ENCODE data around the gene RBM20. TPM values are rescaled to one million over a fixed set of nuclear protein-coding genes. Genes with fewer than 3 reads are reported as not detected.

Gene RBM20
- total and polyA plus RNA-seq, 2 of the 13 experiments (the other 11 are each of a cell fraction or from before 2014, with no cell fraction given) = 0.02 to 0.22 TPM

GRCh38 chr10:110843796-110844616 is 199.9 kb downstream of the RBM20 start (continued):
- TF ChIP-seq, protein P1, sequence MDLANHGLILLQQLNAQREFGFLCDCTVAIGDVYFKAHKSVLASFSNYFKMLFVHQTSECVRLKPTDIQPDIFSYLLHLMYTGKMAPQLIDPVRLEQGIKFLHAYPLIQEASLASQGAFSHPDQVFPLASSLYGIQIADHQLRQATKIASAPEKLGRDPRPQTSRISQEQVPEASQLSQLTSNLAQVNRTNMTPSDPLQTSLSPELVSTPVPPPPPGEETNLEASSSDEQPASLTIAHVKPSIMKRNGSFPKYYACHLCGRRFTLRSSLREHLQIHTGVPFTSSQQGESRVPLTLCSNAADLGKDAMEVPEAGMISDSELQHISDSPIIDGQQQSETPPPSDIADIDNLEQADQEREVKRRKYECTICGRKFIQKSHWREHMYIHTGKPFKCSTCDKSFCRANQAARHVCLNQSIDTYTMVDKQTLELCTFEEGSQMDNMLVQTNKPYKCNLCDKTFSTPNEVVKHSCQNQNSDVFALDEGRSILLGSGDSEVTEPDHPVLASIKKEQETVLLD (CRISPR knock-in tag; IDR thresholded peaks at IDR 0.05; ENCODE audit: low read depth) = no peak
- TF ChIP-seq GZF1 (CRISPR knock-in tag; IDR thresholded peaks at IDR 0.05) = no peak
- TF ChIP-seq, protein P2, sequence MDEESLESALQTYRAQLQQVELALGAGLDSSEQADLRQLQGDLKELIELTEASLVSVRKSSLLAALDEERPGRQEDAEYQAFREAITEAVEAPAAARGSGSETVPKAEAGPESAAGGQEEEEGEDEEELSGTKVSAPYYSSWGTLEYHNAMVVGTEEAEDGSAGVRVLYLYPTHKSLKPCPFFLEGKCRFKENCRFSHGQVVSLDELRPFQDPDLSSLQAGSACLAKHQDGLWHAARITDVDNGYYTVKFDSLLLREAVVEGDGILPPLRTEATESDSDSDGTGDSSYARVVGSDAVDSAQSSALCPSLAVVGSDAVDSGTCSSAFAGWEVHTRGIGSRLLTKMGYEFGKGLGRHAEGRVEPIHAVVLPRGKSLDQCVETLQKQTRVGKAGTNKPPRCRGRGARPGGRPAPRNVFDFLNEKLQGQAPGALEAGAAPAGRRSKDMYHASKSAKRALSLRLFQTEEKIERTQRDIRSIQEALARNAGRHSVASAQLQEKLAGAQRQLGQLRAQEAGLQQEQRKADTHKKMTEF (CRISPR knock-in tag; IDR thresholded peaks at IDR 0.05) = no peak
- no peak for TF ChIP-seq ZFP37 (CRISPR knock-in tag; IDR thresholded peaks at IDR 0.05; ENCODE audit: borderline replicate concordance)
- no peak for TF ChIP-seq ZNF501 (CRISPR knock-in tag; IDR thresholded peaks at IDR 0.05)
- no peak for TF ChIP-seq MLLT10 (CRISPR knock-in tag; IDR thresholded peaks at IDR 0.05)
- TF ChIP-seq SCMH1 (CRISPR knock-in tag; IDR thresholded peaks at IDR 0.05; ENCODE audit: borderline replicate concordance) = no peak
- TF ChIP-seq, protein P3, sequence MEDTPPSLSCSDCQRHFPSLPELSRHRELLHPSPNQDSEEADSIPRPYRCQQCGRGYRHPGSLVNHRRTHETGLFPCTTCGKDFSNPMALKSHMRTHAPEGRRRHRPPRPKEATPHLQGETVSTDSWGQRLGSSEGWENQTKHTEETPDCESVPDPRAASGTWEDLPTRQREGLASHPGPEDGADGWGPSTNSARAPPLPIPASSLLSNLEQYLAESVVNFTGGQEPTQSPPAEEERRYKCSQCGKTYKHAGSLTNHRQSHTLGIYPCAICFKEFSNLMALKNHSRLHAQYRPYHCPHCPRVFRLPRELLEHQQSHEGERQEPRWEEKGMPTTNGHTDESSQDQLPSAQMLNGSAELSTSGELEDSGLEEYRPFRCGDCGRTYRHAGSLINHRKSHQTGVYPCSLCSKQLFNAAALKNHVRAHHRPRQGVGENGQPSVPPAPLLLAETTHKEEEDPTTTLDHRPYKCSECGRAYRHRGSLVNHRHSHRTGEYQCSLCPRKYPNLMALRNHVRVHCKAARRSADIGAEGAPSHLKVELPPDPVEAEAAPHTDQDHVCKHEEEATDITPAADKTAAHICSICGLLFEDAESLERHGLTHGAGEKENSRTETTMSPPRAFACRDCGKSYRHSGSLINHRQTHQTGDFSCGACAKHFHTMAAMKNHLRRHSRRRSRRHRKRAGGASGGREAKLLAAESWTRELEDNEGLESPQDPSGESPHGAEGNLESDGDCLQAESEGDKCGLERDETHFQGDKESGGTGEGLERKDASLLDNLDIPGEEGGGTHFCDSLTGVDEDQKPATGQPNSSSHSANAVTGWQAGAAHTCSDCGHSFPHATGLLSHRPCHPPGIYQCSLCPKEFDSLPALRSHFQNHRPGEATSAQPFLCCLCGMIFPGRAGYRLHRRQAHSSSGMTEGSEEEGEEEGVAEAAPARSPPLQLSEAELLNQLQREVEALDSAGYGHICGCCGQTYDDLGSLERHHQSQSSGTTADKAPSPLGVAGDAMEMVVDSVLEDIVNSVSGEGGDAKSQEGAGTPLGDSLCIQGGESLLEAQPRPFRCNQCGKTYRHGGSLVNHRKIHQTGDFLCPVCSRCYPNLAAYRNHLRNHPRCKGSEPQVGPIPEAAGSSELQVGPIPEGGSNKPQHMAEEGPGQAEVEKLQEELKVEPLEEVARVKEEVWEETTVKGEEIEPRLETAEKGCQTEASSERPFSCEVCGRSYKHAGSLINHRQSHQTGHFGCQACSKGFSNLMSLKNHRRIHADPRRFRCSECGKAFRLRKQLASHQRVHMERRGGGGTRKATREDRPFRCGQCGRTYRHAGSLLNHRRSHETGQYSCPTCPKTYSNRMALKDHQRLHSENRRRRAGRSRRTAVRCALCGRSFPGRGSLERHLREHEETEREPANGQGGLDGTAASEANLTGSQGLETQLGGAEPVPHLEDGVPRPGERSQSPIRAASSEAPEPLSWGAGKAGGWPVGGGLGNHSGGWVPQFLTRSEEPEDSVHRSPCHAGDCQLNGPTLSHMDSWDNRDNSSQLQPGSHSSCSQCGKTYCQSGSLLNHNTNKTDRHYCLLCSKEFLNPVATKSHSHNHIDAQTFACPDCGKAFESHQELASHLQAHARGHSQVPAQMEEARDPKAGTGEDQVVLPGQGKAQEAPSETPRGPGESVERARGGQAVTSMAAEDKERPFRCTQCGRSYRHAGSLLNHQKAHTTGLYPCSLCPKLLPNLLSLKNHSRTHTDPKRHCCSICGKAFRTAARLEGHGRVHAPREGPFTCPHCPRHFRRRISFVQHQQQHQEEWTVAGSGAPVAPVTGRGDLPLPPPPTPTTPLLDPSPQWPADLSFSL (CRISPR knock-in tag; IDR thresholded peaks at IDR 0.05) = no peak
- no peak for TF ChIP-seq PTBP1 (IDR thresholded peaks at IDR 0.05; ENCODE audit: low read depth, low read length, poor library complexity, severe bottlenecking)
- TF ChIP-seq FUBP1 (CRISPR knock-in tag; IDR thresholded peaks at IDR 0.05; ENCODE audit: borderline replicate concordance) = no peak
- no peak for TF ChIP-seq NONO (IDR thresholded peaks at IDR 0.05)
- no peak for TF ChIP-seq NONO (CRISPR knock-in tag; conservative IDR thresholded peaks at IDR 0.05)
- no peak for TF ChIP-seq ZNF12 (CRISPR knock-in tag; IDR thresholded peaks at IDR 0.05)
- 0 out of 2 replicates have a peak, but pooled peaks have one; percentile 43 for TF ChIP-seq SIX4 (CRISPR knock-in tag; IDR thresholded peaks at IDR 0.05)
- 0 out of 2 replicates have a peak, but pooled peaks have one; percentile 17 for TF ChIP-seq GATAD1 (CRISPR knock-in tag; IDR thresholded peaks at IDR 0.05)
- TF ChIP-seq SP5 (CRISPR knock-in tag; IDR thresholded peaks at IDR 0.05; ENCODE audit: borderline replicate concordance, low read depth) = peak; percentile 36; the same call in 1 of the 2 replicates
- no peak for TF ChIP-seq ZNF549 (CRISPR knock-in tag; IDR thresholded peaks at IDR 0.05)
- TF ChIP-seq HOXA9 (CRISPR knock-in tag; IDR thresholded peaks at IDR 0.05; ENCODE audit: borderline replicate concordance) = no peak
